Sigmoid colon (tissue), 4 donors: ENCODE measurements around the gene GPC6.

Source experiments
- CTCF ChIP-seq, 4 experiments: fragments of 450-650 bp in 3 of 4; fragments of 200-600 bp in 1 of 4; IDR thresholded peaks; one replicate each; pipeline ENCODE4 v1.5.1; 2016 to 2019; ENCODE audit warnings: antibody characterized with exemption in 4 of 4, mild to moderate bottlenecking in 3 of 4, moderate library complexity in 2 of 4
- EP300 ChIP-seq, 4 donors: sonication (generic); formaldehyde crosslinking; IDR thresholded peaks; one replicate each; pipeline ENCODE4 v1.6.1; 2017; ENCODE audit warnings: antibody characterized with exemption in 4 of 4
- POLR2A ChIP-seq, 2 donors: fragments of 450-650 bp; IDR thresholded peaks; one replicate each; pipeline ENCODE4 v1.6.1; 2016; ENCODE audit warnings: antibody characterized with exemption in 2 of 2, mild to moderate bottlenecking in 2 of 2, moderate library complexity in 2 of 2
- POLR2AphosphoS5 ChIP-seq, 4 donors: sonication (generic); formaldehyde crosslinking; IDR thresholded peaks; one replicate each; pipeline ENCODE4 v1.6.1; 2017; ENCODE audit warnings: antibody characterized with exemption in 4 of 4

GRCh38 chr13:94339116-94339687, 1112.6 kb downstream of the GPC6 start:
- TF ChIP-seq CTCF (IDR thresholded peaks at IDR 0.05) (no peak), POLR2A (IDR thresholded peaks at IDR 0.05) (no peak), POLR2AphosphoS5 (IDR thresholded peaks at IDR 0.05) (no peak), EP300 (IDR thresholded peaks at IDR 0.05) (no peak)
